Transverse colon (tissue), 4 donors: ENCODE measurements around the gene MRPL23. TPM values are rescaled to one million over a fixed set of nuclear protein-coding genes. Genes with fewer than 3 reads are reported as not detected.

ENCODE experiments used
- DNase-seq: peaks from one replicate; pipeline ENCODE4 v3.0.0-alpha.2; 2019
- H3K27ac ChIP-seq, 4 donors: fragments of 200-600 bp; sonication (generic); 2 replicates each; pipeline ENCODE4 v1.5.1; 2016 to 2018; ENCODE audit warnings: inconsistent platforms in 4 of 4
- H3K27me3 ChIP-seq: fragments of 200-600 bp; sonication (generic); 2 replicates; pipeline ENCODE4 v1.5.1; 2017; ENCODE audit warnings: inconsistent platforms
- H3K36me3 ChIP-seq, 4 donors: fragments of 200-600 bp; sonication (generic); 2 replicates each; pipeline ENCODE4 v1.5.1; 2017 to 2019; ENCODE audit warnings: inconsistent platforms in 4 of 4
- H3K4me1 ChIP-seq, 4 donors: fragments of 200-600 bp; sonication (generic); 2 replicates each; pipeline ENCODE4 v1.5.1; 2017 to 2020; ENCODE audit warnings: inconsistent platforms in 4 of 4
- H3K4me3 ChIP-seq, 4 donors: fragments of 200-600 bp; sonication (generic); 1 replicate in 1 of 4; 2 replicates in 3 of 4; pipeline versions ENCODE4 v1.5.1 to v1.6.1; 2017 to 2019; ENCODE audit warnings: inconsistent platforms in 4 of 4
- H3K9me3 ChIP-seq, 2 donors: fragments of 200-600 bp; sonication (generic); 2 replicates each; pipeline ENCODE4 v1.5.1; 2017 to 2019; ENCODE audit warnings: inconsistent platforms in 2 of 2
- EP300 ChIP-seq: sonication (generic); formaldehyde crosslinking; IDR thresholded peaks from one replicate; pipeline ENCODE4 v1.6.1; 2017; ENCODE audit warnings: antibody characterized with exemption, low read depth
- POLR2A ChIP-seq: fragments of 450-650 bp; IDR thresholded peaks from one replicate; pipeline ENCODE4 v1.6.1; 2016; ENCODE audit warnings: antibody characterized with exemption, mild to moderate bottlenecking, moderate library complexity
- POLR2AphosphoS5 ChIP-seq, 3 donors: sonication (generic); formaldehyde crosslinking; IDR thresholded peaks; one replicate each; pipeline ENCODE4 v1.6.1; 2016; ENCODE audit warnings: antibody characterized with exemption in 3 of 3
- WGBS, 2 donors: methylation state at CpG; one replicate each; pipeline ENCODE4 v1.1.5; 2018; ENCODE audit warnings: low coverage in 1 of 2; 5-methylcytosine and 5-hydroxymethylcytosine counted together
- in situ Hi-C, 4 donors: fragments of 200-750 bp; cut with MboI; loops; one replicate each; pipeline versions ENCODE4 v1.15.0 to v1.15.1; 2017; ENCODE audit warnings: low sequenced_read_pairs in 3 of 4, low pct_ligation_motif_present in 1 of 4, low pct_unique_long_range_greater_than_20kb in 1 of 4
- intact Hi-C: fragments of 100-400 bp; cut with DNase I; formaldehyde crosslinking; loops from one replicate; pipeline ENCODE4 v1.15.1; 2023; ENCODE audit warnings: low total_unique reads
- total RNA-seq, 4 donors: library from RNA; depleted of rRNA; stranded (reverse); fragments of >200 nt; gene quantifications; one replicate each; pipeline ENCODE4 v1.1.0, GENCODE V29; 2016
- TF ChIP-seq, protein P1 (sequence below), 5 experiments: fragments of 200-600 bp in 3 of 5; fragments of 450-650 bp in 2 of 5; sonication (generic) in 3 of 5; IDR thresholded peaks; 1 replicate in 2 of 5; 2 replicates in 3 of 5; pipeline ENCODE4 v1.5.1; 2016 to 2017; ENCODE audit warnings: antibody characterized with exemption in 5 of 5, inconsistent platforms in 3 of 5, mild to moderate bottlenecking in 2 of 5, moderate library complexity in 1 of 5

MRPL23 gene
- total RNA-seq, 4 donors from 2014 or later = 91.7 to 187 (median 127) TPM

DNA sequence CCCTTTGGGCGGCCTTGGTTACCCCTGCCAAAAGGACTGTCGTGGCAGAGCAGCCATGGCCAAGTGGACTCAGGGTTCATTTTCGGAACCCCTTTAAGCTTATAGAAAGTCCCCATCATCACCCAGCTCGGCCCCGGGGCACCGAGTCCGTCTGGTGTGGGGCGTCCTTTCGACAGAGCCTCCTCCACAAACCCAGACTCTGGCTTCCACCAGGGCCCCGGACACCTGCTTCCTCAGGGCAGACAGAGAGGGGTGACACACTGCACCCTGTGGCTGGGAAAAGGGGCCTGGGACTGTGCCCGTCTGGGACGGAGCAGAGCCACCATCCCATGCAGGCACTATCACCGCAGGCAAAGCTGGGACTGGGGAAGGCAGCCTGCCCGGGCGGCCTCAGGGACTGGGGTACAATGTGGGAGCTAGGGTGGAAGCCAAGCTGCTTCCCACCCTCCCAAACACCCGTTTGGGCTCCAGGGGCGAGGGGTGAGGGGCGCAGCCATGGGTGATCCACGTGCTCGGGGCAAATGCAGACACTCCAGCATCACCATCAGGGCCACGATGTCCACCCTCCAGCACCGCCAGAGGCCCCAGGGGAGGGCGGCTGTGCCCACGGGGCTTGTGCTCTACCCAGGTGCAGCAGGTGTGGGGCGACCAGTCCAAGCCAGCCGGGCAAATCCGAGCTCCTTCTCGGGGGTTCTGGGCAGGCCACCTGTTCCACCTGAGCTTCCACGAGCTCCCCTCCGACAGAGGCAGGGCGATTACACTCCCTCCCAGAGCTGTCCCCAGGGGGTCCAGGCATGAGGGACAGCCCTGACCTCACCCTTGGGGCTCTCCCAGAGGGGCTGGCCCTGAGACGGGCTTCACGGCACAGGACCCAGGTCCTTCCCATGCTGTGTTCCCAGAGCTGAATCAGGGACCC is 11.7 kb upstream of the MRPL23 start:
- H3K36me3 ChIP-seq = no peaks in the 10 kb centered on the region
- no peak overlapping the region for H3K4me3 ChIP-seq
- H3K27me3 ChIP-seq = no peaks in the 10 kb centered on the region
- no peak overlapping the region for H3K27ac ChIP-seq
- H3K4me1 ChIP-seq = peaks cover 0 to 4% (median 0%) of the 10 kb centered on the region in 4 donors
- 77% methylated on average over 30 of the region's 33 CpGs; no CpG with 5 or more reads in 1 of the 2 donors for WGBS, 2 donors
- DNase-seq = no peak
- TF ChIP-seq EP300 (no peak), POLR2A (no peak), POLR2AphosphoS5 (IDR thresholded peaks at IDR 0.05) (no peak)
- TF ChIP-seq, protein P1, sequence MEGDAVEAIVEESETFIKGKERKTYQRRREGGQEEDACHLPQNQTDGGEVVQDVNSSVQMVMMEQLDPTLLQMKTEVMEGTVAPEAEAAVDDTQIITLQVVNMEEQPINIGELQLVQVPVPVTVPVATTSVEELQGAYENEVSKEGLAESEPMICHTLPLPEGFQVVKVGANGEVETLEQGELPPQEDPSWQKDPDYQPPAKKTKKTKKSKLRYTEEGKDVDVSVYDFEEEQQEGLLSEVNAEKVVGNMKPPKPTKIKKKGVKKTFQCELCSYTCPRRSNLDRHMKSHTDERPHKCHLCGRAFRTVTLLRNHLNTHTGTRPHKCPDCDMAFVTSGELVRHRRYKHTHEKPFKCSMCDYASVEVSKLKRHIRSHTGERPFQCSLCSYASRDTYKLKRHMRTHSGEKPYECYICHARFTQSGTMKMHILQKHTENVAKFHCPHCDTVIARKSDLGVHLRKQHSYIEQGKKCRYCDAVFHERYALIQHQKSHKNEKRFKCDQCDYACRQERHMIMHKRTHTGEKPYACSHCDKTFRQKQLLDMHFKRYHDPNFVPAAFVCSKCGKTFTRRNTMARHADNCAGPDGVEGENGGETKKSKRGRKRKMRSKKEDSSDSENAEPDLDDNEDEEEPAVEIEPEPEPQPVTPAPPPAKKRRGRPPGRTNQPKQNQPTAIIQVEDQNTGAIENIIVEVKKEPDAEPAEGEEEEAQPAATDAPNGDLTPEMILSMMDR (IDR thresholded peaks at IDR 0.05) = no peak
- intact Hi-C loops = no loop called here
- no peaks in the 10 kb centered on the region for H3K9me3 ChIP-seq
- in situ Hi-C loops = no loop called here

DNA sequence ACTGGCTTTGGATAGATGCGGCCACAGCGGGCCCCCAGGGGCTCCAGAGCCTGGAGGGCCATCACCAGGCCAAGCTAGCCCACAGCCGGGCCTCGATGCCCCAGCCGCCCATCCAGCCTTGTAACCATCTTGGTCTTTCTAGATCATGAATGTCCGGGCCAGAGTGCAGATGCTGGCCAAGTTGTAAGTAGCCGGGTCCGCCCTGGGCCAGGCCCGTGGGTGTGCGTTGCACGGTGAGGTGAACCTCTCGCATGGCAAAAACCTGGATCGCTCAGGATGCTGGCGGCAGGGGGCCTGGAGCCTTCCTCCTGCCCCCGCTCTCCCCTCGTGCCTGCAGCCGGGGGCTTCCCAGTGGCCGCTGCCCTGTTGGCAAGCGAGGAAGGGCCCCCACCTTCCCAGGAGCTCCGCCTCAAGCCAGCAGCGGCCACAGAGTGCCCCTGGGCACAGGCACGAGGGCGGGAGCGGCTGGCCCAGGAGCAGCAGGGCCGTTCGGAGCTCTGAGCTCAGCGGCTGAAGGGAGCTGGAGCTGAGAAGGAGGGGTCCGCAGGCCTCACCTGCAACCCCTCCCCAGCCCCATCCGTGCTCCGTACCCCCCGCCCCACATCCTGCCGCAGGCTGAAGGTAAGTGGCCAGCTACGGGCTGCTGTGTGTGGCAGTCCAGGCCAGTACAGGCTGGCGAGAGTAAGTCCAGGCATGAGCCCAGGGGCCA is 10.9 kb upstream of the MRPL23 start:
- no peak for DNase-seq
- TF ChIP-seq POLR2AphosphoS5 (IDR thresholded peaks at IDR 0.05) (no peak), EP300 (no peak), POLR2A (no peak)
- TF ChIP-seq, protein P1 (IDR thresholded peaks at IDR 0.05) = no peak
- in situ Hi-C loops = no loop called here
- H3K4me3 ChIP-seq = no peak overlapping the region
- no peak overlapping the region for H3K27ac ChIP-seq
- no peaks in the 10 kb centered on the region for H3K36me3 ChIP-seq
- WGBS, 2 donors = 84% methylated on average over 33 of the region's 34 CpGs; no CpG with 5 or more reads in 1 of the 2 donors
- no peaks in the 10 kb centered on the region for H3K9me3 ChIP-seq
- intact Hi-C loops = no loop called here
- peaks cover 0 to 4% (median 0%) of the 10 kb centered on the region in 4 donors for H3K4me1 ChIP-seq
- no peaks in the 10 kb centered on the region for H3K27me3 ChIP-seq

DNA sequence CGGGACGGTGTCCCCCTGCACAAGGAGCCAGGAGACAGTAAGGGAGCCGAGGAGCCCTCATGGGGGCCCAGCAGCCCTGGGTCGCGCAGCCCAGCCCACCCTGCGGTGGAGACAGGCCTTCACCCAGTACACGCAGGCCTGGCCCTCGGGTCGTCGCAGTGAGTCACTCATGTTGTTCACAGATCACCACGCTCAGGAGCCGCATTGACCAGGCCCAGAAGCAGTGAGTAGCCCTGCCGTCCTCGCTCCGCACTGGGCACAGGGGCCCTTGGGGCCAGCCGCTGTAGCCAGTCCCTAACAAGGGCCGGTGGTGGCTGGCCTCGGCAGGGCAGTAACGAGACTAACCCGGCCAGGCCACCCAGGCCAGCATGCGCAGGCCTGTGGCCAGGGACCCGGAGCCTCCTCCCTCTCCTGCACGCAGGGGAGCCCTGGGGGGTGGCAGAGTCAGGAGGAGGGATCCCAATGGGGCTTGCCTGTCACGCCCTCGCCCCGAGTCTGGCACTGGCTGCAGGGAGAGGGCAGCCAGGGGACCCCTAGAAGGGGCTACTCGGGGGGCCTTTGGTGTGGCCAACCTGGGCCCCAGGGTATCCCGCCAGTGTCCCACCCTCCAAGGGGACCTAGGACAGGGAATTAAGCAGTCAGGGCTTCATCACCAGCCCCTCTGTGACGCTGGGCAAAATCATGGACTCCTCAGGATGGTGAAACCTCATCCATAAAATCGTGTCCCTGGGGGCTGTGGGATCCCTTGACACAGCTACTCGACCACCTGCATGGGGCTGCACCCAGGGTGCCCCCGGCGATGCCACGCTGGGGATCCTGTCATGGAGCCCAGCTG is 10.1 kb upstream of the MRPL23 start:
- Histone ChIP-seq H3K4me1 (peaks cover 0 to 4% (median 0%) of the 10 kb centered on the region in 4 donors), H3K9me3 (no peaks in the 10 kb centered on the region), H3K36me3 (no peaks in the 10 kb centered on the region), H3K27me3 (no peaks in the 10 kb centered on the region), H3K4me3 (no peak overlapping the region), H3K27ac (no peak overlapping the region)
- in situ Hi-C loops (no loop called here), intact Hi-C loops (no loop called here)
- 77% methylated on average over 30 of the region's 34 CpGs; no CpG with 5 or more reads in 1 of the 2 donors for WGBS, 2 donors
- no peak for DNase-seq
- no peak for TF ChIP-seq EP300
- TF ChIP-seq, protein P1 (IDR thresholded peaks at IDR 0.05) = no peak
- no peak for TF ChIP-seq POLR2AphosphoS5 (IDR thresholded peaks at IDR 0.05)
- TF ChIP-seq POLR2A = no peak
